H9 (cell line): Measurements from ENCODE around the gene P4HB. TPM values are rescaled to one million over a fixed set of nuclear protein-coding genes. Genes with fewer than 3 reads are reported as not detected.

Source experiments
- DNase-seq: peaks from one replicate; pipeline ENCODE4 v3.0.0-alpha.2; 2017
- H2AFZ ChIP-seq: one replicate; pipeline ENCODE4 v1.6.1; 2013; ENCODE audit warnings: mild to moderate bottlenecking, low read length, control low read depth, moderate library complexity
- H2AK5ac ChIP-seq: 2 replicates; pipeline ENCODE4 v1.6.1; 2013; ENCODE audit warnings: low read length, control low read depth, mixed read lengths; ENCODE audit not compliant: insufficient read length
- H2BK120ac ChIP-seq: one replicate; pipeline ENCODE4 v1.6.1; 2013; ENCODE audit warnings: low read depth, mild to moderate bottlenecking, low read length, control low read depth, inconsistent platforms; ENCODE audit not compliant: poor library complexity, severe bottlenecking
- H2BK12ac ChIP-seq: 2 replicates; pipeline ENCODE4 v1.6.1; 2013; ENCODE audit warnings: low read length, control low read depth, mixed read lengths, low read depth; ENCODE audit not compliant: insufficient read length
- H2BK15ac ChIP-seq: 2 replicates; pipeline ENCODE4 v1.6.1; 2013; ENCODE audit warnings: low read depth, low read length, control low read depth
- H2BK20ac ChIP-seq: one replicate; pipeline ENCODE4 v1.6.1; 2013; ENCODE audit warnings: low read depth, mild to moderate bottlenecking, low read length, control low read depth, inconsistent platforms; ENCODE audit not compliant: poor library complexity, severe bottlenecking
- H2BK5ac ChIP-seq: 2 replicates; pipeline ENCODE4 v1.6.1; 2013; ENCODE audit warnings: low read length, control low read depth, mixed read lengths; ENCODE audit not compliant: insufficient read length
- H3K14ac ChIP-seq: 2 replicates; pipeline ENCODE4 v1.6.1; 2013; ENCODE audit warnings: low read length, control low read depth; ENCODE audit not compliant: insufficient read depth
- H3K18ac ChIP-seq: 2 replicates; pipeline ENCODE4 v1.6.1; 2013; ENCODE audit warnings: low read depth, mild to moderate bottlenecking, mixed read lengths, low read length, control low read depth; ENCODE audit not compliant: insufficient read length
- H3K23ac ChIP-seq: 2 replicates; pipeline ENCODE4 v1.6.1; 2013; ENCODE audit warnings: low read length, control low read depth, mixed read lengths, low read depth; ENCODE audit not compliant: insufficient read length
- H3K23me2 ChIP-seq: 2 replicates; pipeline ENCODE4 v1.6.1; 2013; ENCODE audit warnings: low read depth, mild to moderate bottlenecking, mixed read lengths, low read length, control low read depth; ENCODE audit not compliant: insufficient read length, poor library complexity, severe bottlenecking
- H3K27ac ChIP-seq: 2 replicates; pipeline ENCODE4 v1.5.1; 2013; ENCODE audit warnings: low read length, control low read depth, mixed read lengths, low read depth; ENCODE audit not compliant: insufficient read length
- H3K27me3 ChIP-seq: 2 replicates; pipeline ENCODE4 v1.6.1; 2013; ENCODE audit warnings: low read length, control low read depth, inconsistent platforms; ENCODE audit not compliant: insufficient read depth
- H3K4ac ChIP-seq: 2 replicates; pipeline ENCODE4 v1.6.1; 2013; ENCODE audit warnings: low read depth, mild to moderate bottlenecking, control low read depth, inconsistent platforms, low read length, moderate library complexity
- H3K4me1 ChIP-seq: 2 replicates; pipeline ENCODE4 v1.6.1; 2013; ENCODE audit warnings: low read length, control low read depth, inconsistent platforms; ENCODE audit not compliant: insufficient read depth
- H3K4me2 ChIP-seq: 2 replicates; pipeline ENCODE4 v1.6.1; 2013; ENCODE audit warnings: low read length, control low read depth, mixed read lengths; ENCODE audit not compliant: insufficient read length, insufficient read depth
- H3K56ac ChIP-seq: 2 replicates; pipeline ENCODE4 v1.6.1; 2013; ENCODE audit warnings: low read depth, mild to moderate bottlenecking, mixed read lengths, low read length, control low read depth; ENCODE audit not compliant: insufficient read length
- H3K79me1 ChIP-seq: 2 replicates; pipeline ENCODE4 v1.6.1; 2013; ENCODE audit warnings: low read depth, mild to moderate bottlenecking, moderate library complexity, low read length, control low read depth, inconsistent platforms; ENCODE audit not compliant: insufficient read depth, poor library complexity, severe bottlenecking
- H3K79me2 ChIP-seq: 2 replicates; pipeline ENCODE4 v1.6.1; 2013; ENCODE audit warnings: low read length, control low read depth, inconsistent platforms; ENCODE audit not compliant: insufficient read depth
- H3K9ac ChIP-seq: 2 replicates; pipeline ENCODE4 v1.6.1; 2013; ENCODE audit warnings: low read length, control low read depth, mixed read lengths; ENCODE audit not compliant: insufficient read length; ENCODE audit errors: extremely low read depth
- H3K9me3 ChIP-seq: one replicate; pipeline ENCODE4 v1.6.1; 2013; ENCODE audit warnings: low read depth, low read length, inconsistent platforms; ENCODE audit not compliant: control insufficient read depth
- H3T11ph ChIP-seq: one replicate; pipeline ENCODE4 v1.6.1; 2013; ENCODE audit warnings: mild to moderate bottlenecking, low read length, control low read depth, inconsistent platforms
- H4K20me1 ChIP-seq: one replicate; pipeline ENCODE4 v1.6.1; 2013; ENCODE audit not compliant: control insufficient read depth, insufficient read length, insufficient read depth
- H4K5ac ChIP-seq: 2 replicates; pipeline ENCODE4 v1.6.1; 2013; ENCODE audit warnings: low read depth, mild to moderate bottlenecking, mixed read lengths, low read length, control low read depth; ENCODE audit not compliant: insufficient read length
- H4K8ac ChIP-seq: replicated peaks from 2 replicates; pipeline ENCODE4 v1.6.1; 2013; ENCODE audit warnings: low read length, control low read depth, mixed read lengths, low read depth; ENCODE audit not compliant: insufficient read length
- H4K91ac ChIP-seq: 2 replicates; pipeline ENCODE4 v1.6.1; 2013; ENCODE audit warnings: low read depth, mild to moderate bottlenecking, moderate library complexity, mixed read lengths, low read length, control low read depth; ENCODE audit not compliant: insufficient read length
- H3K27ac Mint-ChIP-seq, 3 experiments: 2 replicates in 2 of 3; 3 replicates in 1 of 3; pipeline ENCODE4 v1.8.0; 2020 to 2021; ENCODE audit warnings: mixed read lengths in 3 of 3, mild to moderate bottlenecking in 1 of 3, moderate library complexity in 1 of 3
- H3K27me3 Mint-ChIP-seq: 2 replicates; pipeline ENCODE4 v1.8.0; 2021; ENCODE audit warnings: low read depth, mild to moderate bottlenecking, moderate library complexity, mixed read lengths
- H3K36me3 Mint-ChIP-seq, 3 experiments: 2 replicates in 2 of 3; 3 replicates in 1 of 3; pipeline ENCODE4 v1.8.0; 2020 to 2021; ENCODE audit warnings: low read depth in 3 of 3, mixed read lengths in 3 of 3; ENCODE audit not compliant: insufficient read depth in 1 of 3
- H3K4me1 Mint-ChIP-seq, 2 experiments: 2 replicates each; pipeline ENCODE4 v1.8.0; 2020; ENCODE audit warnings: mixed read lengths in 2 of 2
- H3K4me3 Mint-ChIP-seq, 2 experiments: 2 replicates in 1 of 2; 3 replicates in 1 of 2; pipeline ENCODE4 v1.8.0; 2020 to 2021; ENCODE audit warnings: mild to moderate bottlenecking in 2 of 2, mixed read lengths in 2 of 2, moderate library complexity in 1 of 2
- H3K9me3 Mint-ChIP-seq, 2 experiments: 2 replicates in 1 of 2; 3 replicates in 1 of 2; pipeline ENCODE4 v1.8.0; 2020; ENCODE audit warnings: mild to moderate bottlenecking in 2 of 2, mixed read lengths in 2 of 2, moderate library complexity in 1 of 2
- CTCF ChIP-seq: fragments of 200-600 bp; sonication (generic); conservative IDR thresholded peaks from 3 replicates; pipeline ENCODE4 v1.8.0; 2021; ENCODE audit warnings: antibody characterized with exemption, mild to moderate bottlenecking
- WGBS: extraction: QIAGEN DNeasy Blood & Tissue Kit; methylation state at CpG from one replicate; pipeline ENCODE4 v1.1.7; 2013; ENCODE audit warnings: missing lambda C conversion rate, low lambda C conversion rate, mixed read lengths; ENCODE audit not compliant: insufficient read length; ENCODE audit errors: extremely low coverage; 5-methylcytosine and 5-hydroxymethylcytosine counted together
- total RNA-seq: library from RNA; stranded (reverse); gene quantifications from 2 replicates; pipeline ENCODE4 v1.2.1, GENCODE V29; 2021

P4HB gene
- total RNA-seq, 1 experiment from 2014 or later, result 366 TPM

DNA sequence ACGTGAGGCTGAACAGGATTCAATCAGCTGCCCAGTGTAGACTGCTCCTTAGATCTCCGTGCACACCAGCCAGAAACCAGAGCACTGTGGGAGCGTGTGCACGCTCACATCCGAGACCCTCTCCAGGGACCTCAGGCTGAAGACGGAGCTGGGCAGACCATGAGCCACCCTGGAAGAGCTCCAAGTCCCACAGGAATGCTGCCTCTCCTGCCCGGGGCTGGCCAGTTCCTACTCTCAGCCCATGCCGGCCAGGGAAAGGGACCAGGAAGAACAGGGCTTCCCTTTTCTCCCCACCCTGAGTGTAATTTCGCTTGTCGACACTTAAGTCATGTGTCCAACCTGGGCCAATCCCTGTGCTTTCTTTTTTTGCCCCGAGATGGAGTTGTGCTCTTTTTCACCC is 24.2 kb upstream of the P4HB start:
- Mint-ChIP-seq H3K27me3 (0 out of 2 replicates have a peak, but pooled peaks cover 1% of the 10 kb centered on the region), H3K4me3 (no peak overlapping the region), H3K4me1 (peaks cover 3 to 4% of the 10 kb centered on the region in 2 experiments; a peak in 2 of 4 replicates), H3K36me3 (peaks cover 53 to 88% (median 74%) of the 10 kb centered on the region in 3 experiments), H3K9me3 (no peaks in the 10 kb centered on the region), H3K27ac (0 out of 7 replicates have a peak overlapping the region, but pooled peaks of 1 of the 3 experiments have one; percentile 44)
- Histone ChIP-seq H3T11ph (no peak overlapping the region), H3K14ac (no peak overlapping the region), H3K4me1 (no peaks in the 10 kb centered on the region), H4K8ac (no peak overlapping the region), H3K4me2 (no peak overlapping the region), H3K27me3 (no peaks in the 10 kb centered on the region), H3K9ac (no peak overlapping the region), H3K23me2 (no peaks in the 10 kb centered on the region), H4K20me1 (no peaks in the 10 kb centered on the region), H4K5ac (no peak overlapping the region), H2BK5ac (no peak overlapping the region), H3K56ac (no peak overlapping the region), H2BK120ac (no peak overlapping the region), H3K4ac (no peak overlapping the region), H2AK5ac (no peak overlapping the region), H3K27ac (no peak overlapping the region), H2BK12ac (no peak overlapping the region), H2AFZ (no peak overlapping the region), H2BK15ac (no peak overlapping the region), H4K91ac (no peak overlapping the region), H3K9me3 (no peaks in the 10 kb centered on the region), H3K79me1 (peaks cover 10% of the 10 kb centered on the region), H3K23ac (no peak overlapping the region), H2BK20ac (no peak overlapping the region), H3K18ac (no peak overlapping the region), H3K79me2 (peaks cover 4% of the 10 kb centered on the region; the same call in 1 of the 2 replicates)
- TF ChIP-seq CTCF, result no peak
- no CpG with 5 or more reads among the region's 11 CpGs for WGBS
- DNase-seq, result no peak
